T-helper 1 cell treated with Interleukin-12 subunit alpha and Interleukin-12 subunit beta and Interleukin-4 antibody, amounts not matched to agents 30 μg/mL and 1 μg/mL, for 36 hours (primary cell): ENCODE results near the gene ARL15.

ENCODE experiments used
- H3K27ac Mint-ChIP-seq: one replicate; pipeline ENCODE4 v1.8.0; 2021; ENCODE audit warnings: mild to moderate bottlenecking, mixed read lengths
- H3K27me3 Mint-ChIP-seq: one replicate; pipeline ENCODE4 v1.8.0; 2021; ENCODE audit warnings: low read depth, mixed read lengths
- H3K36me3 Mint-ChIP-seq: one replicate; pipeline ENCODE4 v1.8.0; 2021; ENCODE audit warnings: low read depth, mixed read lengths
- H3K4me1 Mint-ChIP-seq: one replicate; pipeline ENCODE4 v1.8.0; 2021; ENCODE audit warnings: low read depth, mixed read lengths
- H3K4me3 Mint-ChIP-seq: one replicate; pipeline ENCODE4 v1.8.0; 2021; ENCODE audit warnings: mild to moderate bottlenecking, moderate library complexity, mixed read lengths
- H3K9me3 Mint-ChIP-seq: one replicate; pipeline ENCODE4 v1.8.0; 2021; ENCODE audit warnings: mixed read lengths

The ARL15 gene

DNA sequence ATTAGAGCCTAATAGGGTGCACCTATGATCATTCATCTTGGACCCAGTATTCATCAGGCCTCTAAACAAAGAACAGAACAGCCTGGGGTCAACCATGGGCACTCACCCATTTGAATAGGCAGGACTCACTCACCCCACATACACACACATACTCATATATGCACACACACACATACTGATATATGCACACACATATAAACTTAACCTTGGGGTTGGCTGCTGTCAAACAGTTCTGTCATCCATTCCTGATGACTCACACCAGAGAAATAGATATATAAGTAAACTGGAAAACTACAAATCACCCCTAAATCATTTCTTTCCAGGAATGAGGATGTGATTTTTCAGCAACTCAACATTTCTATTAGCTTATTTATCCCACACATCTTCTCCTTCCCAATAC lies 51.3 kb downstream of the ARL15 start:
- Mint-ChIP-seq H3K36me3 (no peaks in the 10 kb centered on the region), H3K9me3 (no peaks in the 10 kb centered on the region), H3K27me3 (no peaks in the 10 kb centered on the region), H3K4me3 (no peak overlapping the region), H3K4me1 (peaks cover 5% of the 10 kb centered on the region), H3K27ac (no peak overlapping the region)

DNA sequence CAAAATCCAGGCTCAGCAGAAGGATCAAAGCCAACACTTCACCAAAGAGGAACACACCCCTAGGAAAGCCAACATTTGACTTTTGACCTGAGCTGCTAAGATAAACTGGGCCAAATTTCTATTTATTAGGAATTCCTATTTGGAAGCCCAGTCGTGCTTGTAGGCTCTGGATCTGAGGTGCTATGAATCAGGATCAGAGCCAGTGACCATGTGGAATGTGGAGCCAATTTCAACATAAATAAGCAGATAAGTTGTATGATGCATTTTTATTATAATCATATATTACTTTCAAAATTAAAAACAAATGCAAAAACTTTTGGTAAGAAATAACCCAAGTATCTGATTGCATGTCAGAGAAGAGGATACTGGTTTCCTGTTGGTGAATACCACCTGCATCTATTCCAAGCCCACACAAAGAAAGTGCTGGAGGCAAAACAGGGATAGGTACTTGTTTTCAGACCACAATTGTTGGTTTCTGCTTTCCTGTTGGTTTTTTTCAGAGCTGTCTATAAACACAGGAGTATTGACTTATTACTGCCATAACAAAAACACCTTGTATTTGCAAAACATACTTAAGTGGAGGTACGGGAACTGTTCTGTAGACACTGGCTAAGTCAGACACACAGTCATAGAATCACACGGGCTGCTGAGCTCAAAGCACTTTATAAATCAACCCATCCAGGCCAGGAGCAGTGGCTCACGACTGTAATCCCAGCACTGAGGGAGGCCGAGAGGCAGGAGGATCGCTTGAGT lies 52.8 kb downstream of the ARL15 start:
- Mint-ChIP-seq H3K27me3 (no peaks in the 10 kb centered on the region), H3K4me1 (peaks cover 5% of the 10 kb centered on the region), H3K27ac (no peak overlapping the region), H3K4me3 (no peak overlapping the region), H3K9me3 (no peaks in the 10 kb centered on the region), H3K36me3 (no peaks in the 10 kb centered on the region)

DNA sequence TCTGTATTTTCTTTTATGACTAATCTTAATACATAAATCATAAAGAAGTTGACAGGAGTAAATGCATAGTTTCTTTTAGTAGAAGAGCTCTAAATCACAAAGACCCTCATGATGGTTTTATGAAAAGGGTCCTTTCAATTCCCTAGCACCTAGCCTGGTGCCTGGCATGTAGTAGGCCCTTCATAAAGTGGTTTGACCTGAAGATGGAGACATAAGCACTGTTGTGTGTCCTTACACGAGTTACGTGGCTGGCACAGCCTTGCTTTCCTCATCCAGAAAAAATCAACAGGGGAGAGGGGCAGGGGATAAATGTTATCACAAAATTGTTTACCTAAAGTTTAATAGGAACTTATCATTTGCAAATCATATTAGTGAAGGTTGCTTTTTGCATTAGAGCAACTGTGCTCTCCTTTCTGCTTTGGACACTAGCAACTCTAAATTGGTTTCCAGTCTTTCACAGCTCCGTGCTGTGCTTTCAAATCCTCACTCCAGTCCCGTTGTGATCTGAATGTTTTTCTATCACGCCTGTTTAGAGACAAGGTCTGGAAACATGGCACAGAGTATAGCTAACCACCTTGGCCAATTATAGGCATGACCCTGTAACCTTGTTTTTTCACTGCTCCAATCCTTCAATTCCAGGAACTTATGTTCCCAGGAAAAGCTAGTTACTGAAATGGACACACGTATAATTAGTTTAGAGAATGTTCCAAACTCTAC lies 55.7 kb downstream of the ARL15 start:
- Mint-ChIP-seq H3K27ac (no peak overlapping the region), H3K4me1 (peaks cover 5% of the 10 kb centered on the region), H3K9me3 (no peaks in the 10 kb centered on the region), H3K36me3 (no peaks in the 10 kb centered on the region), H3K4me3 (no peak overlapping the region), H3K27me3 (no peaks in the 10 kb centered on the region)

DNA sequence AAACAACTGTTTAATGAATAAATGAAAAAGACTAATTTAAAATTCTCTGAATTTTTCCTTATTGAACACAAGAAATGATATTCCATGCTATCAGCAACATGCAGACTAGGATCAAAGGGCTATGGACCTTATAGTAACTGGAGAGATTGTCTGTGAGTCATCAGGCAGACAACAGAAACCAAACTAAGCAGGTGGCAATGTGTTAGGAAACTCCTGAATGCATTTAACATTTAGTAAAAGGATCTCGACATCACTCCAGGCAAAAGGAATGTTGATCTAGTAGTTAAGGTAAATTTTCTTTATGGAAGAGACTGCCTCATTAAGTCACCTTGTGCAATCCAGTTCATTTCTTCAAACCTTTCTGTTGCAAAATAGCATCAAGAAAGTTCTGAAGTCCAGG lies 58.4 kb downstream of the ARL15 start:
- Mint-ChIP-seq H3K27me3 (peaks cover 4% of the 10 kb centered on the region), H3K27ac (no peak overlapping the region), H3K4me1 (peaks cover 3% of the 10 kb centered on the region), H3K4me3 (no peak overlapping the region), H3K36me3 (no peaks in the 10 kb centered on the region), H3K9me3 (no peaks in the 10 kb centered on the region)

DNA sequence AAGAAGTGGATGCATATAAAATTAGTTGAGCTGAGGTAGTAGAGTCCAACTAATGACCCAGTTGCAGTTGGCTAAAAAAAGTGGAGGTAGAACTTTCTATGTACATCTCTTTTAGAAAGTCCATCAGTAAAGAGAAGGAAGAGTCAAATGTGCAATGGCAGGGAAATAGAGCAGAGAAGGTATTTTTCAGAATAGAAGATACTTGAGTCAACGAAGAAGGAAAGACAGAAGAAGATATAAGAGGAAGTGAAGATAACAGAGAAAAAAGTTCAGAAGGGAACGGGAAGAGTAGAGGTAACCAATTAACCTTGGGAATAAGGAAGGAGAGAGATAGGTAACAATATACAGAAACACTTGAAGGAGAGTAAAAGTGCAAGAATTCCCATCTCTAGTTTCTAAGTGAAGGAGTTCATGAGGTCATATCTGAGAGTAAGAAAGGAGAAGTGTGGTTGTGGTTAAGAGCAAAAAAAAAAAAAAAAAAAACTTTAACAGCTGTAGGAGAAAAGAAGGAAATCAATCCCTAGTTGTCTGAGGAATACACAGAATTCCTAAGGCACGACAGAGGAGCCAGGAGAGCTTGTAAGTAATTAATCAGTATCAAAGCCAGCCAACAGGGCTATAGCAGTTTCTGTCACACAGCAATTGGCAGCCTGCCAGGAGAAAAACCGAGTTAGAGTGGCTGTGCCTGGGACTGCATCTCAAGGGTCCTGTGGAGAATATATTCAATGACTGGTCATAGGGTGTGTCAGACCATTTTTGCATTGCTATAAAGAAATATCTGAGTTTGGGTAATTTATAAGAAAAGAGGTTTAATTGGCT lies 61.0 kb downstream of the ARL15 start:
- Mint-ChIP-seq H3K4me3 (no peak overlapping the region), H3K27me3 (peaks cover 11% of the 10 kb centered on the region), H3K4me1 (no peaks in the 10 kb centered on the region), H3K9me3 (no peaks in the 10 kb centered on the region), H3K27ac (no peak overlapping the region), H3K36me3 (no peaks in the 10 kb centered on the region)

DNA sequence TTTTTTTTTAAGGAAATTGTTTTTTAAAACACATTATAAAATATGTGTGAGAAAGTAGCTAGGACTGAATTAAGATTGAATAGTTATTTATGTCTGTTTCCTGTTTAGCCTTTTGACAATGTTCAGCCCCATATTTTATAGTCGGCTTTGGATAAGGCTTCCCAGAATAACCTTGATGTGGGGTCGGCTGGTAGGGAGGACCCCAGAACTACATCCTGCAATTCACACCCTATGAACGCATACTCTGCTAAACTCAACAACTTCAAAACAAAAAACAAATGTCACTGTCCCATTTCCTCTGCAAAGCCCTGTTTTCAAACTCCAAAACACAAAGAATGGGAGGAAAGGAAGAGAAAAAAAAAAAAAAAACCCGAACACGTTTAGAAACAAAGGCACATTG lies 63.1 kb downstream of the ARL15 start:
- no peak overlapping the region for H3K4me3 Mint-ChIP-seq
- no peaks in the 10 kb centered on the region for H3K9me3 Mint-ChIP-seq
- no peaks in the 10 kb centered on the region for H3K4me1 Mint-ChIP-seq
- H3K27me3 Mint-ChIP-seq: peaks cover 11% of the 10 kb centered on the region
- H3K27ac Mint-ChIP-seq: no peak overlapping the region
- no peaks in the 10 kb centered on the region for H3K36me3 Mint-ChIP-seq

DNA sequence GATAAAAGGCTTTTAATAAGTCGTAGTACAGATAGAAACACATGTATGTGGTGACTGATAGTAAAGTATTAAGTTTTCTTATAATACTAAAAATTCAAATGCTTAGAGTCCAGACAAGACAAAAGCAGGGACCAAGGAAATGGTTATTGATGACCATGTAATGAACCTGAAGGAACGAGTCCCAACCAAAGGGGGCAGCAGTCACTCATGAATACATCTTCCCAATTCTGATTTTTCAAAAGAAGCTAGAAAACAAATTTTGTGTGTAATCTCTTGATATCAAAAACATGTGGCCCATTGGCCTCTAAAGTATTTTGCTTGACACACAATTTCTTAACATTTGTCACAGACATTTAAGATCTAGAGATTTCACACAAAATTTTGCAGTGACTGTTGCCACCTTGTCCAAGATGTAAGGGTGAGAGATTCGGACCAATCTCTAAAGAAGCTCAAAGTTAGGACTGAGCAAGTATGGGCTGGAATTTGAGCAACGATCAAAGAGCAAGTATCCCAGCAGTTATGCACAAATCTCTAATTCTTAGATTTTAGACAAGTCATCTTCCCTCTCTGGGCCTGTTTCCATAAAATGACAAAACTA lies 66.8 kb downstream of the ARL15 start:
- no peaks in the 10 kb centered on the region for H3K4me1 Mint-ChIP-seq
- H3K4me3 Mint-ChIP-seq: no peak overlapping the region
- H3K36me3 Mint-ChIP-seq: no peaks in the 10 kb centered on the region
- peaks cover 11% of the 10 kb centered on the region for H3K27me3 Mint-ChIP-seq
- no peaks in the 10 kb centered on the region for H3K9me3 Mint-ChIP-seq
- H3K27ac Mint-ChIP-seq: no peak overlapping the region

DNA sequence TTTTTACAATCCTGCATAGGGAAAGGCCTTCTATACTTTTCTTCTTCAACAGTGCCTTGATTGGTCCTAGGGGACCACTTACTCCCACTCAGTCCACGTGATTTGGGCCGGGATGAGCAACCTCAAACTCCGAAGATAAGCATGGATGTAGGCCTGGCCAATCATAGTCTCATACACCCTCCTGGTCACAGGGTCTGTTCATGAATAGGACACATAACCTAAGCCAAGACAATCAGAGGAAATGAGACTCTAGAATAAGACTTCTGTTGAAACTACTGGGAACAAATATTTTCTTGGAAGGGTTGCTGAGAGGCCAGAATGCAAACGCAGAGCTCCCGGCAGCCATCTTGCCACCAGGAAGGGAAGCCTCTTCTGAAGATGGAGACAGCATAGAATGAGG lies 68.1 kb downstream of the ARL15 start:
- Mint-ChIP-seq H3K27ac (no peak overlapping the region), H3K9me3 (no peaks in the 10 kb centered on the region), H3K4me3 (no peak overlapping the region), H3K27me3 (peaks cover 9% of the 10 kb centered on the region), H3K4me1 (no peaks in the 10 kb centered on the region), H3K36me3 (no peaks in the 10 kb centered on the region)

DNA sequence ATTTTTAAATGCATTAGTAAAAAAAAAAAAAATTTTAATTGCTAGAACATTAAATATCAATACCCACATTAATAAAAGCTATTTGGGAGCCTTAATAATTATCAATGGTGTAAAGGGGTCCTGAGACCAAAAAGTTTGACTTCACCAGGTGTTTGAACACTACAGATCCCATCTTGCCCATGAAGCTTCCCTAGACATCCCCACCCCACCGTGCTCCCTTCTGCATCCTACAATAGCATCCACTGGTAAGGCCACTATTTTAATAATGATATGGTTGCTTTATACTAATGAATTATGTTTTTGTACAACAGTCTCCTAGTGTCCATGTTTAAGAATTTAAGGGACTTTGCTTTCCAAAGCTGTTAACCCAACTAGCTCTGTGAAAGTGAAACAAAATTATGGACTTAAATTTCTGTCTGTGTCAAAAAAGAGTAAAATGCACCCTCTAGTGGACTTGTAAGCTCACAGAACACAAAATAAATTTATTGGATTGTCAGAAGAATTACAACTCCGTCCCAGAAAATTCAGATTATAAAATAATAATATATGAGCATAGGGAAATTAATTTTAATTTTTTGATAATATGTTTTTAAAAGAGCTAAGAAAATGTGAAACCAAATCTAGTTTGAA lies 76.0 kb downstream of the ARL15 start:
- Mint-ChIP-seq H3K27ac (no peak overlapping the region), H3K36me3 (no peaks in the 10 kb centered on the region), H3K27me3 (no peaks in the 10 kb centered on the region), H3K4me1 (peaks cover 2% of the 10 kb centered on the region), H3K9me3 (no peaks in the 10 kb centered on the region), H3K4me3 (no peak overlapping the region)

DNA sequence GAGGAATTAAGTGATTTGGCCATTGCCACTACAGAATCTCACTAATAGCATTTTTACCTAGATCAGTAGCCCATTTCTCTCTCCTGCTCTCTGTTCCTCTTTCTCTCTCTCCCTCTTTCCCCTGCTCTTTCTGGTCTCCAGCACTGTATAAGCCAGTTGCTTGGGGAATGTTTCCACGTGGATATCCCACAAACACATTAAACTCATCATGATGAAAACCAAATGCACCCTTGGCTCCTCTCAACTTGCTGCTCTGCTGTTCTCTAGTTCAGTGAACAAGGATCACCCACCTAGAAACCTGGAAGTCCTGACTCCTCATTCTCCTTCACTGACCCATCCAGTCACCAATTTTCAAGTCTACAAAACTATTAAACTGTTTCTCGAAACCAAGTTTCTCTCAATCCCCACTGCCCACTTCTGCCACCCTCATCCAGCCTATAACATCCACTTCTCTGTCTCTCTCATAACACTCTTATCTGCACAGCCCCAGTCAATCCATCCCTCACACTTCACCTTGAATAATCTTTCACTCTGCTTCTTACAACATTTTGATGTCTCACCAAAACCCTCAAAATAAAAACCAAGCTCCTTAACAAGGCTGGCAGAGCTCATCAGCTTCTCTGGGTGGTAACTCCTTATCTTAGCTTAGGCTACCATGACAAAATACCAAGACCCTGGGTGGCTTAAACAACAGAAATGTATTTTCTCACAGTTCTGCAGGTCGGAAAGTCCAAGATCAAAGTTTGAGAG lies 79.3 kb downstream of the ARL15 start:
- peaks cover 4% of the 10 kb centered on the region for H3K27me3 Mint-ChIP-seq
- H3K9me3 Mint-ChIP-seq: no peaks in the 10 kb centered on the region
- H3K4me1 Mint-ChIP-seq: peaks cover 4% of the 10 kb centered on the region
- no peak overlapping the region for H3K4me3 Mint-ChIP-seq
- H3K36me3 Mint-ChIP-seq: no peaks in the 10 kb centered on the region
- H3K27ac Mint-ChIP-seq: no peak overlapping the region

DNA sequence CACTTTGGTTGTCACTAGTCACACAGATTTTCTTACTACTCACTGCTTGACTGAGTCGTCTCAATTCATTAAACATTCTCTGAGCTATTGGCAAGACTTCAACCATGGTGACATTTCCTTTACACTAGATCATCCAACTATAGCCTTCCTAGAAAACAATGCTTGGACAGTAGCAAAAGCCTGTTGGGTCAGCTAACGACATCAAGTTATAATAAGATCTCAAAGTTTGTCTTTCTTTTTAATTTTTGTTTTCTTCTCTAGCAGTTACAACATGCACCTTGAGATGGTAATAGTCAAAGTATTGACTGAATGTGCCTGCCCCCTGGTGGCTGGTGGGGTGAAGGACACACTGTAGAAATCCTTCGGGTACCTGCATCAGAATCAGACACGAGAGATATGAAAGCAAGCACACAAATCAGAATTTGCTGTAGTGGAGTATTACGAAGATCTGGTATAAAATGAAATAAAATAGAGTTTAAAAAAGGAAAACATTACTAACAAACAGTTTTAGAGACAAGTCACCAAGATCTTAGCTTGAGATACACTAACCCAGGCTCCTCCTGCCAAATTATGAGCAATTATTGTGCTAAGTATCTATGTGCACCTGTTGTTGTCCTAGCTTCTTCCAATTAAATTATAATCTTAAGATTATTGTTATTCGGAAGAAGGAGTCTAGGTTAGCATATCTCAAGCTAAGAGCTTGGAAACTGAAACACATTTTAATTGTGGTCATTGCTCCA lies 81.2 kb downstream of the ARL15 start:
- Mint-ChIP-seq H3K9me3 (no peaks in the 10 kb centered on the region), H3K4me1 (peaks cover 2% of the 10 kb centered on the region), H3K4me3 (no peak overlapping the region), H3K27me3 (peaks cover 9% of the 10 kb centered on the region), H3K27ac (no peak overlapping the region), H3K36me3 (no peaks in the 10 kb centered on the region)

DNA sequence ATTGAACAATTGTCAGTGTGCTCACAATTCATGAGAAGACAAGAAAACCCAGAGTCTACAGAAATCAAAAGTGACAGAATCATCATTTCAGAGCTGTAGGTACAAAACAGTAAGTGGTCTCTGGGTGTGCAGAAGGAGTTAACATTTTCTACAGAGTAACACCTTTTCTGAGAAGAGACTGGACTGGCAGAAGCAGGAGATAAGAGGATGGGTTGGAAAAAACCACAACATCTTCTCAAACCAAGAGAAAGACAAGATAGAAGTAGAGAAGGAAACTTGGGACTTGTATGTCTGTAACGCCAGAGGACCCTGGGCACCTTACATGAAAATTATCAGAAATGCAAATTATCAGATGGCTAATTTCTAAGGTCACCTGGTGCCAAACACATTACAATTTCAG lies 82.6 kb downstream of the ARL15 start:
- Mint-ChIP-seq H3K27ac (no peak overlapping the region), H3K4me3 (no peak overlapping the region), H3K36me3 (no peaks in the 10 kb centered on the region), H3K27me3 (peaks cover 9% of the 10 kb centered on the region), H3K4me1 (peaks cover 2% of the 10 kb centered on the region), H3K9me3 (no peaks in the 10 kb centered on the region)

DNA sequence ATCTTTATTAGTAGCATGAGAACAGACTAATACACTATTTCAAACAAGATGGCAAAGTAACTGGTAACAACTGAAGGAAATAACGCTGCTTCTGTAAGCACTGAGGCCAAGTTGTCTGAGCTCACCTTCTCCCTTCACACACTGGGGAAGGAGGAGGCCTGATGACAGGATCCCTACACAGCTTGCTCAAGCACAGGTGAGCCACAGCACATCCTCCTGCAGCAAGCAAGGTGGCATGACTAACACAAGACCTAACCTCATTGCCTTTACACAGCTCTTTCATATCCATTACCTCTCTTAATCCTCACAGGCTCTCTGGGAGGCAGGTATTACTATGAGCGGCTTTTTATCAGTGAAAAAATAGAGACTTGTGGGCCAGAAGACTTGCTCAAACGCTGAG lies 83.3 kb downstream of the ARL15 start:
- Mint-ChIP-seq H3K36me3 (no peaks in the 10 kb centered on the region), H3K27ac (no peak overlapping the region), H3K4me3 (no peak overlapping the region), H3K9me3 (no peaks in the 10 kb centered on the region), H3K4me1 (peaks cover 2% of the 10 kb centered on the region), H3K27me3 (peaks cover 9% of the 10 kb centered on the region)
